B cell (primary cell): ENCODE measurements around the gene FNDC11. TPM values are rescaled to one million over a fixed set of nuclear protein-coding genes. Genes with fewer than 3 reads are reported as not detected.

ENCODE experiments used
- ATAC-seq: fragments of 200-7000 bp; cut with Tn5 transposase; one replicate; pipeline ENCODE4 v1.10.0; 2021; ENCODE audit warnings: low read depth, mild to moderate bottlenecking, moderate number of reproducible peaks, moderate library complexity
- CTCF ChIA-PET: fragments of 350-600 bp; sonication (Branson Sonifier 250); formaldehyde crosslinking; loops from one replicate; lab custom pipeline; 2021; ENCODE audit warnings: antibody characterized with exemption, inconsistent platforms; lab: Charles Lee
- POLR2A ChIA-PET: fragments of 350-600 bp; sonication (Branson Sonifier 250); formaldehyde crosslinking; loops from one replicate; lab custom pipeline; 2021; ENCODE audit warnings: antibody characterized with exemption; lab: Charles Lee
- DNase-seq: peaks from one replicate; pipeline ENCODE4 v3.0.0; 2013
- H2AFZ ChIP-seq: 2 replicates; pipeline ENCODE4 v1.6.1; 2012; ENCODE audit warnings: mild to moderate bottlenecking, low read depth, low read length; ENCODE audit not compliant: insufficient read depth, poor library complexity, severe bottlenecking
- H3K27ac ChIP-seq, 2 donors: 1 replicate in 1 of 2; 2 replicates in 1 of 2; pipeline ENCODE4 v1.5.1; 2012 to 2013; ENCODE audit warnings: low read length in 2 of 2, mild to moderate bottlenecking in 2 of 2, moderate library complexity in 1 of 2
- H3K27me3 ChIP-seq, 4 experiments: fragments of 200-600 bp in 1 of 4; sonication (generic) in 1 of 4; replicated peaks in 1 of 4; 1 replicate in 2 of 4; 2 replicates in 2 of 4; pipeline versions ENCODE4 v1.6.1 to v1.7.0; 2013 to 2016; ENCODE audit warnings: low read length in 3 of 4, mild to moderate bottlenecking in 2 of 4, mixed read lengths in 1 of 4, moderate library complexity in 1 of 4; ENCODE audit not compliant: insufficient read depth in 4 of 4, control insufficient read depth in 3 of 4; ENCODE audit errors: control extremely low read depth in 1 of 4
- H3K36me3 ChIP-seq, 2 experiments: replicated peaks in 1 of 2; 1 replicate in 1 of 2; 2 replicates in 1 of 2; pipeline versions ENCODE4 v1.6.1 to v1.7.1; 2013; ENCODE audit warnings: low read length in 1 of 2; ENCODE audit not compliant: insufficient read depth in 2 of 2, control insufficient read depth in 1 of 2; ENCODE audit errors: control extremely low read depth in 1 of 2, extremely low read depth in 1 of 2
- H3K4me1 ChIP-seq, 2 donors: fragments of 200-600 bp in 1 of 2; sonication (generic) in 1 of 2; 1 replicate in 1 of 2; 2 replicates in 1 of 2; pipeline versions ENCODE4 v1.5.1 to v1.6.1; 2013 to 2017; ENCODE audit warnings: low read length in 2 of 2; ENCODE audit not compliant: control insufficient read depth in 2 of 2, insufficient read depth in 2 of 2
- H3K4me2 ChIP-seq: replicated peaks from 2 replicates; pipeline ENCODE3; 2012; ENCODE audit warnings: mild to moderate bottlenecking, low read depth, low read length; ENCODE audit not compliant: poor library complexity, severe bottlenecking
- H3K4me3 ChIP-seq, 5 experiments: fragments of 200-600 bp in 1 of 5; sonication (generic) in 1 of 5; 1 replicate in 3 of 5; 2 replicates in 2 of 5; pipeline versions ENCODE4 v1.5.1 to v1.7.0; 2011 to 2016; ENCODE audit warnings: low read length in 4 of 5, mild to moderate bottlenecking in 4 of 5, low read depth in 2 of 5, control low read depth in 1 of 5, moderate library complexity in 1 of 5; ENCODE audit not compliant: insufficient read depth in 1 of 5; ENCODE audit errors: control extremely low read depth in 1 of 5, extremely low read depth in 1 of 5
- H3K79me2 ChIP-seq: fragments of 200-600 bp; sonication (generic); one replicate; pipeline ENCODE4 v1.6.0; 2016; ENCODE audit warnings: low read length; ENCODE audit not compliant: control insufficient read depth, insufficient read depth
- H3K9ac ChIP-seq: fragments of 200-600 bp; sonication (generic); 2 replicates; pipeline ENCODE4 v1.6.1; 2017; ENCODE audit warnings: mild to moderate bottlenecking, low read length, moderate library complexity
- H3K9me3 ChIP-seq, 3 donors: one replicate each; pipeline versions ENCODE4 v1.6.1 to v1.7.1; 2013; ENCODE audit warnings: low read length in 2 of 3; ENCODE audit not compliant: control insufficient read depth in 2 of 3, insufficient read depth in 1 of 3; ENCODE audit errors: control extremely low read depth in 1 of 3
- H4K20me1 ChIP-seq: 2 replicates; pipeline ENCODE4 v1.6.0; 2012; ENCODE audit warnings: mild to moderate bottlenecking, low read length; ENCODE audit not compliant: insufficient read depth, control insufficient read depth, poor library complexity, severe bottlenecking
- H3K27ac Mint-ChIP-seq: one replicate; pipeline ENCODE4 v1.8.0; 2021; ENCODE audit warnings: mixed read lengths
- H3K27me3 Mint-ChIP-seq: one replicate; pipeline ENCODE4 v1.8.0; 2021; ENCODE audit warnings: mixed read lengths
- H3K4me1 Mint-ChIP-seq: one replicate; pipeline ENCODE4 v1.8.0; 2021; ENCODE audit warnings: mixed read lengths
- H3K4me3 Mint-ChIP-seq: one replicate; pipeline ENCODE4 v1.8.0; 2021; ENCODE audit warnings: mixed read lengths
- H3K9me3 Mint-ChIP-seq: one replicate; pipeline ENCODE4 v1.8.0; 2022; ENCODE audit warnings: mixed read lengths; ENCODE audit not compliant: insufficient read depth
- EZH2 ChIP-seq: IDR thresholded peaks from 2 replicates; pipeline ENCODE4 v1.6.1; 2012; ENCODE audit warnings: borderline replicate concordance, low read depth, mild to moderate bottlenecking, moderate library complexity, low read length; ENCODE audit not compliant: insufficient read depth, poor library complexity, severe bottlenecking
- WGBS: methylation state at CpG from one replicate; pipeline ENCODE4 v1.1.5; 2013; ENCODE audit warnings: missing lambda C conversion rate; ENCODE audit not compliant: insufficient coverage; 5-methylcytosine and 5-hydroxymethylcytosine counted together
- intact Hi-C: fragments of 100-400 bp; cut with micrococcal nuclease; formaldehyde crosslinking; loops from one replicate; pipeline ENCODE4 v1.10.0; 2022
- polyA plus RNA-seq: library from polyadenylated mRNA; depleted of rRNA; stranded (reverse); fragments of >200 nt; gene quantifications from 2 replicates; pipeline ENCODE4 v1.2.3, GENCODE V29; 2012
- total RNA-seq, 2 donors: library from RNA; stranded (reverse); fragments of 120-200 nt in 1 of 2; gene quantifications; 1 replicate in 1 of 2; 2 replicates in 1 of 2; pipeline versions ENCODE4 v1.2.3 to v1.2.4, GENCODE V29; 2013 to 2022
- TF ChIP-seq, protein P1 (sequence below): fragments of 200-600 bp; IDR thresholded peaks from one replicate; pipeline ENCODE4 v1.8.0; 2022; ENCODE audit warnings: antibody characterized with exemption, mild to moderate bottlenecking

FNDC11 gene
- total and polyA plus RNA-seq, 2 donors (not counting 1 experiment from before 2014, with no cell fraction given) = 3.8 to 34.2 TPM

DNA sequence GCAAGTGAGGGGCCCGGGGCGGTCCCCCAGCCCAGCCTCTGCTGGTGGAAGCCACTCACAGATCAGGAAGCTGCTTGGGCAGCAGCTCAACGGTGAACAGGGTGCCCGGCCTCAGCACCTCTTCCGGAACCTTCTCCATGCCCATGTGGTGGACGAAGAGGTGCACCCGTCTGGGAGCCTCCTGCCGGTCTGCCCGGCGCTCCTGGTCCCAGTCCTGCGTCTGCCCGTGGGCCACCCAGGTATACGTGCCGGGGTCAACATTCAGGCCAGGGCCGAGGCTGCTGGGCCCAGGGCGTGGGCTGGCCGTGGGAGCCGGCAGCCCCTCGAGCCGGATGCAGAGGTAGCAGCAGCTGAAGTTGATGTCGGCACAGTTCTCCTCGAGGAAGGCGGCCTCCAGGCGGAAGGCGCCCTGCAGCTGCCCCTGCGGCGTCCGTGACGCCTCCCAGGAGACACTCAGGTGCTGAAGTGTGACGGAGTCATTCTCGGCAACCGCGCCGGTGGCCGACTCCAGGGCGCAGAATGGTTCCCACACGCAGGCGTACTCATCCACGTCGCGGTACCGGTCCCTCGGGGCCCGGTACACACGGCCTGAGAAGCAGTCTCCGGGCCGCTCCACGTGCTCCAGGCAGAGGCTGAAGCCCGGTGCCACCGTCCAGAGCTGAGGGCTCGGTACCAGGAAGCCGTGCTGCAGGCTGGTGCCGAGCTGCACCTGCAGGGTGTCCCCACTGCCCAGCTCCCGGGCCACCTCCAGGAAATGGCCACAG, 8.7 kb downstream of the FNDC11 start:
- peaks cover 2% of the 10 kb centered on the region for H3K79me2 ChIP-seq
- ChIA-PET POLR2A (interaction anchor here (1.1 to 1.6 kb wide), 4 partner anchors 10 to 79 kb away, joined by 3 to 4 read pairs (median 4); partner anchors contain the start of gene HELZ2), CTCF (no interaction called here)
- no peak overlapping the region for H3K4me2 ChIP-seq
- H3K27me3 ChIP-seq = no peaks in the 10 kb centered on the region
- peaks cover 78% of the 10 kb centered on the region for H4K20me1 ChIP-seq
- Mint-ChIP-seq H3K27ac (no peak overlapping the region), H3K27me3 (no peaks in the 10 kb centered on the region), H3K9me3 (no peaks in the 10 kb centered on the region), H3K4me3 (no peak overlapping the region), H3K4me1 (peaks cover 11% of the 10 kb centered on the region)
- H3K4me1 ChIP-seq = peaks cover 11 to 18% of the 10 kb centered on the region in 2 donors
- H3K9ac ChIP-seq = no peak overlapping the region
- no peak overlapping the region for H2AFZ ChIP-seq
- no peak for ATAC-seq
- intact Hi-C loops = no loop called here
- H3K4me3 ChIP-seq = no peak overlapping the region
- no peak overlapping the region for H3K27ac ChIP-seq
- H3K9me3 ChIP-seq = peaks cover 0 to 9% (median 0%) of the 10 kb centered on the region in 3 donors
- peaks cover 0 to 62% of the 10 kb centered on the region in 2 experiments for H3K36me3 ChIP-seq
- TF ChIP-seq, protein P1, sequence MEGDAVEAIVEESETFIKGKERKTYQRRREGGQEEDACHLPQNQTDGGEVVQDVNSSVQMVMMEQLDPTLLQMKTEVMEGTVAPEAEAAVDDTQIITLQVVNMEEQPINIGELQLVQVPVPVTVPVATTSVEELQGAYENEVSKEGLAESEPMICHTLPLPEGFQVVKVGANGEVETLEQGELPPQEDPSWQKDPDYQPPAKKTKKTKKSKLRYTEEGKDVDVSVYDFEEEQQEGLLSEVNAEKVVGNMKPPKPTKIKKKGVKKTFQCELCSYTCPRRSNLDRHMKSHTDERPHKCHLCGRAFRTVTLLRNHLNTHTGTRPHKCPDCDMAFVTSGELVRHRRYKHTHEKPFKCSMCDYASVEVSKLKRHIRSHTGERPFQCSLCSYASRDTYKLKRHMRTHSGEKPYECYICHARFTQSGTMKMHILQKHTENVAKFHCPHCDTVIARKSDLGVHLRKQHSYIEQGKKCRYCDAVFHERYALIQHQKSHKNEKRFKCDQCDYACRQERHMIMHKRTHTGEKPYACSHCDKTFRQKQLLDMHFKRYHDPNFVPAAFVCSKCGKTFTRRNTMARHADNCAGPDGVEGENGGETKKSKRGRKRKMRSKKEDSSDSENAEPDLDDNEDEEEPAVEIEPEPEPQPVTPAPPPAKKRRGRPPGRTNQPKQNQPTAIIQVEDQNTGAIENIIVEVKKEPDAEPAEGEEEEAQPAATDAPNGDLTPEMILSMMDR = no peak
- no peak for TF ChIP-seq EZH2
- no peak for DNase-seq
- 86% methylated on average over 54 of the region's 54 CpGs for WGBS
